Fibroblast of villous mesenchyme (primary cell): ENCODE measurements around the gene NGEF. TPM values are rescaled to one million over a fixed set of nuclear protein-coding genes. Genes with fewer than 3 reads are reported as not detected.

Experiments
- DNase-seq: peaks from one replicate; pipeline ENCODE4 v3.0.0-alpha.2; 2010; ENCODE audit warnings: low read depth
- H3K4me3 ChIP-seq: 2 replicates; pipeline ENCODE4 v1.5.1; 2011; ENCODE audit warnings: low read depth, mild to moderate bottlenecking, low read length
- CTCF ChIP-seq: IDR thresholded peaks from 2 replicates; pipeline ENCODE4 v1.5.1; 2012; ENCODE audit warnings: low read depth, mild to moderate bottlenecking, low read length; ENCODE audit not compliant: insufficient read depth
- total RNA-seq: library from RNA; depleted of rRNA; stranded (reverse); fragments of >200 nt; gene quantifications from 2 replicates; pipeline ENCODE4 v1.2.3, GENCODE V29; 2012

NGEF gene
- total RNA-seq, 1 donor: 0.86 TPM

DNA sequence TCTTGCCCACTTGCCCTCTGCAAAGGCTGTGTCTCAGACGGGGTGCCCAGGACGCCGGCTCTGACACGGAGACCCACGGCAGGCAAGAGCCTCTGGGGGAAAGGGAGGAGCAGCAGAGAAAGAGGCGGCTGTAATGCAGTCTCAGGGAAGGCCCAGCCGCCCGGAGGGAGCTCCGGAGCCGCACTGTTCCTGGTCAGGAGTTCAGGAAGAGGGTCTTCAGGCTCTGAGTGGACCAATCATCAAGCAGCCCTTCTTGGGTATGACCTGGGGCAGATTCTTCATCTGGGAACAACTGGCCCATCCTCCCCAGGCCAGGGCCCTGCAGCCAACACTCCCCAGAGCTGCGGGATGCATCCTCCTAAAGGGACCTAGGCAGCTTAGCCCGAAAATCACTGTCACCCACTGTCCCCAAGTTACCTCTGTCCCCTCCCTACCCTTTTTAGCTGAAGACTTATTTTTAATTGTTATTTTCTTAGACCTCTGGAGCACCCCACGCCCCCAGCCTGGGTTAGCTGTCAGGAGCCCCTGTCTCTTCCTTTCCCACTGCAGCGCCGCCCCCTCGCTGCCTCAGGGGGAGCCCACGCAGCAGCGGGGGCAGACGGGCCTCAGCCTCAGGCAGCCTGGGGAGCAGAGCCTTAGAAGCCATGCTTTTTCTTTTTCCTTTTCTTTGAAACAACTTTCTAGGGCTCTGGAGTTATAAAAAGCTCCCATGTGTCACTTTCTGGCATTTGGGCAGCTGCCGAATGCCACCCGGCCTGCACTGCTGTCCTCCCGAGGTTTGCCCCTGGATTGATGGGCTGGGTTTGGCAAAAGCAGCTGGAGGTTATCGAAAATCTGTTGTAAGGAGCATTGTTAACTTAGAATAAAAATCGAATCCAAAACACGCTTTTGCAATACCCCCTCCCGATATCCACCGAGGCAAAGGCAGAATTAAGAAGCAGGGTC, 18.8 kb upstream of the NGEF start:
- no peak overlapping the region for H3K4me3 ChIP-seq
- TF ChIP-seq CTCF: no peak
- no peak for DNase-seq

DNA sequence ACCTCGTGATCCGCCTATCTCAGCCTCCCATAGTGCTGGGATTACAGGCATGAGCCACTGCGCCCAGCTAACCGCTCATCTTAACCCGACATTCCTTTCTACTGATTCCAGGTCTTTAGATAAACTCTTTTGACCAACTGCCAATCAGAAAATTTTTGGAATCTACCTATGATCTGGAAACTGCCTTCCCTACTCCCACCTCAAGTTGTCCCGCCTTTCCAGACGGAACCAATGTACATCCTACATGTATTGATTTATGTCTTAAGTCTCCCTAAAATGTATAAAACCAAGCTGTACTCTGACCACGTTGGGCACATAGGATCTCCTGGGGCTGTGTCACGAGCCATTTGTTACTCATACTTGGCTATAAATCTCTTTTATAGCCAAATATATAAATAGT, 16.3 kb upstream of the NGEF start:
- peak; percentile 26 for DNase-seq
- no peak for TF ChIP-seq CTCF
- H3K4me3 ChIP-seq: no peak overlapping the region

- no peak for TF ChIP-seq CTCF
- no peak overlapping the region for H3K4me3 ChIP-seq
- DNase-seq: peak; percentile 52
Measured at GRCh38 chr2:233026198-233026813, 13.2 kb upstream of the NGEF start.

DNA sequence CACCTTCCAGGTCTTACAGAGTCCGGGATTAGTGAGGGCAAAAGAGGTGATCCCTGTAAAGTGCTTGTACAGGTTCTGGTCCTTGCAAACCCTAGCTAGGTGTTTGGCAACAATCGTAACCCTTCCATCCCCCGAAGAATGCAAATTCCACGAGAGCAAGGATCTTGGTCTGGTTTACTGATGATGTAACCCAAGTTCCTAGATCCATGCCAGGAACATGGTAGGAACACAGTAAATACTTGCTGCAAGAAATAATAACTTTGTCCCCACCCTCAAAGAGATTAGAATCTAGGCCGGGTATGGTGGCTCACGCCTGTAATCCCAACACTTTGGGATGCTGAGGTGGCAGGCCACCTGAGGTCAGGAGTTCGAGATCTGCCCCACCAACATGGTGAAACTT, 12.7 kb upstream of the NGEF start:
- no peak for DNase-seq
- TF ChIP-seq CTCF: no peak

GRCh38 chr2:233023761-233024410, 10.8 kb upstream of the NGEF start:
- no peak for DNase-seq
- no peak for TF ChIP-seq CTCF
- no peak overlapping the region for H3K4me3 ChIP-seq

More for the DNA sequence above, 12.7 kb upstream of the NGEF start:
- no peak overlapping the region for H3K4me3 ChIP-seq

DNA sequence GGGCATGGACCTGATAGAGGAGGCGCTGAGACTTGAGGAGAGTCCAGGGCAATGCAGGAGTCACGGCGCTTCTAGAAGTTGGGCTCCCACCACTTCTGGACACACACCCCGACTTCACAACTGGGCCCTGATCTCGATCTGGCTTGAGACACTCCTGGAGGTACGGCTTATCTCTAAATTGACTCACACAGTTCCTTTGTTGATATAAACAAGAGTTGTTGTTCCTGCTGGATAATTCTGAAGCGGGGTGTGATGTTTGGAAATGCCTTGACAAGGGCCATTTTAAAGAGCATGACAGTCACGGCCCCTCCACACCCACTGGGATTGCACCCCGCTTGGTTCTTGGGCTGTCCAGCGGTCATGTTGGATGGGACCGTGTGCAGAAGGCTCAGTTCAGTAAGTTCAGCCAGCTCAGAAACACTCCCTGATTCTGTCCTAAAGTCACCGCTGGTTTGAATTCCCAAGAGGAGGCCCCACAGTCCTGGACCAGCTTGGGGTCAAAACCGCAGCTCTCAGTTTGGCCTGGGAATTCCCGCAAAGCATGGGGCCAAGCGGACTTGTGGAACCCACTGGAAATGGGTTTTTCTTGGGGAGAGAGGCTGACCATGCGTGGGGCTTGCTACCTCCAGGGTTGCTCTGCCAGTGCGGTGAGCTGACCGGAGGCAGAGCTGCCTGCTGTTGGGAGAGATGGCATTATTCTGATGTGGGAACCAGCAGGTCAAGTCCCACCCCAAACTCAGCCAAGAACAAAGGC, 10.1 kb upstream of the NGEF start:
- no peak for DNase-seq
- H3K4me3 ChIP-seq: no peak overlapping the region
- no peak for TF ChIP-seq CTCF
